Neural cell (in vitro differentiated cells): Measurements from ENCODE around the gene CHRNA9.

Source experiments
- CTCF ChIP-seq: fragments of 450-650 bp; IDR thresholded peaks from 2 replicates; pipeline ENCODE4 v1.5.1; 2014; ENCODE audit warnings: antibody characterized with exemption, mild to moderate bottlenecking, moderate library complexity; ENCODE audit not compliant: poor library complexity, severe bottlenecking
- EZH2 ChIP-seq: fragments of 200-600, 300-800 bp; shearing (Covaris generic), sonication (generic); IDR thresholded peaks from 2 replicates; pipeline ENCODE4 v1.6.1; 2014; ENCODE audit warnings: antibody characterized with exemption, low read length, borderline replicate concordance, mild to moderate bottlenecking; ENCODE audit not compliant: insufficient read depth, poor library complexity, severe bottlenecking
- POLR2AphosphoS5 ChIP-seq: IDR thresholded peaks from 2 replicates; pipeline ENCODE4 v1.6.1; 2012
- SMC3 ChIP-seq: fragments of 450-650 bp; conservative IDR thresholded peaks from 2 replicates; pipeline ENCODE4 v1.6.1; 2014; ENCODE audit warnings: antibody characterized with exemption, mild to moderate bottlenecking, moderate library complexity; ENCODE audit not compliant: poor library complexity
- TAF1 ChIP-seq: IDR thresholded peaks from 2 replicates; pipeline ENCODE4 v1.6.1; 2012; ENCODE audit warnings: low read depth

DNA sequence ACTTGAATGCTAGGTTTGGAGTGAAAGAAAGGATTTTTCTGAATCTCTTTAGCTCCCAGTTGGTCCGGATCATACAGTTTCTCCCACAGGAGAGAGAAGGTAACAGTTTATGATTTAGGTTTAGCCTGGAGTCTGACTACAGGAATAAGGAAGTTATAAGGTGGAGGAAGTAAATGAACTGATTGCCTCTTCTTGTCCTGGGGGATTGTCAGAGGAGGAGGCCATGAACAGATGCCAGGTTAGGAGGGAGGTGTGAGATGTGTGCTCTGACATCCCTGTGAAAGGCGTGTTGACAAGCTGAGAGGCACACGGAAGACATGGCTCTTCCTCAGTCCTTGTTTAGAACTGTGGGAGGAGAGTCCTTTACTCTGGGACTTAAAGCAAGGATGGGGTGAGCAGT is 64.4 kb downstream of the CHRNA9 start:
- TF ChIP-seq CTCF (no peak), TAF1 (no peak), POLR2AphosphoS5 (no peak), EZH2 (no peak), SMC3 (no peak)
